DND-41 (cell line): ENCODE measurements around the gene KCNH3.

ENCODE experiments used
- EZH2 ChIP-seq: IDR thresholded peaks from 3 replicates; pipeline ENCODE4 v1.6.1; 2012; ENCODE audit warnings: borderline replicate concordance, low read depth, mild to moderate bottlenecking, moderate library complexity, low read length, inconsistent platforms; ENCODE audit not compliant: severe bottlenecking
- TF ChIP-seq, protein P1 (sequence below): IDR thresholded peaks from 2 replicates; pipeline ENCODE4 v1.5.1; 2012; ENCODE audit warnings: borderline replicate concordance, low read length, moderate library complexity, mild to moderate bottlenecking; ENCODE audit not compliant: poor library complexity, severe bottlenecking; ENCODE audit errors: extremely low read depth

- TF ChIP-seq, protein P1, sequence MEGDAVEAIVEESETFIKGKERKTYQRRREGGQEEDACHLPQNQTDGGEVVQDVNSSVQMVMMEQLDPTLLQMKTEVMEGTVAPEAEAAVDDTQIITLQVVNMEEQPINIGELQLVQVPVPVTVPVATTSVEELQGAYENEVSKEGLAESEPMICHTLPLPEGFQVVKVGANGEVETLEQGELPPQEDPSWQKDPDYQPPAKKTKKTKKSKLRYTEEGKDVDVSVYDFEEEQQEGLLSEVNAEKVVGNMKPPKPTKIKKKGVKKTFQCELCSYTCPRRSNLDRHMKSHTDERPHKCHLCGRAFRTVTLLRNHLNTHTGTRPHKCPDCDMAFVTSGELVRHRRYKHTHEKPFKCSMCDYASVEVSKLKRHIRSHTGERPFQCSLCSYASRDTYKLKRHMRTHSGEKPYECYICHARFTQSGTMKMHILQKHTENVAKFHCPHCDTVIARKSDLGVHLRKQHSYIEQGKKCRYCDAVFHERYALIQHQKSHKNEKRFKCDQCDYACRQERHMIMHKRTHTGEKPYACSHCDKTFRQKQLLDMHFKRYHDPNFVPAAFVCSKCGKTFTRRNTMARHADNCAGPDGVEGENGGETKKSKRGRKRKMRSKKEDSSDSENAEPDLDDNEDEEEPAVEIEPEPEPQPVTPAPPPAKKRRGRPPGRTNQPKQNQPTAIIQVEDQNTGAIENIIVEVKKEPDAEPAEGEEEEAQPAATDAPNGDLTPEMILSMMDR: no peak
- TF ChIP-seq EZH2: no peak
Measured at GRCh38 chr12:49562233-49562632, 23.4 kb downstream of the KCNH3 start.
